BE2C (cell line): ENCODE measurements around the gene CRCP.

Experiments used
- DNase-seq: peaks from one replicate; pipeline ENCODE4 v3.0.0-alpha.2; 2020
- H3K27me3 ChIP-seq: fragments of 250-450 bp; sonication (Bioruptor Pico); 2 replicates; pipeline ENCODE4 v1.5.1; 2020; ENCODE audit warnings: mild to moderate bottlenecking
- H3K36me3 ChIP-seq: fragments of 250-450 bp; sonication (Bioruptor Pico); 2 replicates; pipeline ENCODE4 v1.5.1; 2020; ENCODE audit warnings: mild to moderate bottlenecking
- H3K4me1 ChIP-seq: fragments of 250-450 bp; sonication (Bioruptor Pico); 2 replicates; pipeline ENCODE4 v1.5.1; 2020
- H3K4me3 ChIP-seq: 2 replicates; pipeline ENCODE4 v1.5.1; 2011; ENCODE audit warnings: low read depth, low read length
- H3K9me3 ChIP-seq: fragments of 250-450 bp; sonication (Bioruptor Pico); 2 replicates; pipeline ENCODE4 v1.5.1; 2020
- CTCF ChIP-seq: IDR thresholded peaks from 2 replicates; pipeline ENCODE4 v1.5.1; 2012; ENCODE audit warnings: mild to moderate bottlenecking, low read depth, low read length

The CRCP gene

GRCh38 chr7:66076462-66077329 is 38.0 kb upstream of the CRCP start:
- no peak for TF ChIP-seq CTCF
- no peaks in the 10 kb centered on the region for H3K27me3 ChIP-seq
- H3K9me3 ChIP-seq: no peaks in the 10 kb centered on the region
- H3K4me1 ChIP-seq: peaks cover 4% of the 10 kb centered on the region; the same call in 1 of the 2 replicates
- no peaks in the 10 kb centered on the region for H3K36me3 ChIP-seq
- no peak for DNase-seq
- peak overlapping the region; percentile 96 for H3K4me3 ChIP-seq

DNA sequence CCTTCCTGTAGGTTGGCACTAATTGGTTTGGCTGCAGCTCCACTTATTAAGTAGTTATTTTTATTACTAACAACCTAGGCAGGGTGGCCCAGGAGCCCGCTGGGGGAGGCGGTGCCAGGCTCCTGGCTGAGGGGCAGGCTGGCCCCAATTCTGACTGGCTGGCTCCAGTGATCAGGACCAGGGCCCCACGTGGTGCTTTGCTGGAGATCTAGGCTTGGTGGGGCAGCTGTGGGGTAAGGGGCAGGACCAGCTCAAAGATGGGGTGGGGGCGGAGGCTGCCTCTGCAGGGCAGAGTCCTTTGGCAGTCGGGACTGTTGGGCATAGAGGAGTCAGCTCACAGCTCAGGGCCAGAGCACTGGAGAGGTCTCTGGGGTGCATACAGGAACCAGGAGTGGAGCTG is 36.6 kb upstream of the CRCP start:
- Histone ChIP-seq H3K4me1 (peaks cover 4% of the 10 kb centered on the region; the same call in 1 of the 2 replicates), H3K4me3 (no peak overlapping the region), H3K27me3 (no peaks in the 10 kb centered on the region), H3K36me3 (peaks cover 6% of the 10 kb centered on the region), H3K9me3 (no peaks in the 10 kb centered on the region)
- DNase-seq: no peak
- no peak for TF ChIP-seq CTCF

- Histone ChIP-seq H3K36me3 (peaks cover 6% of the 10 kb centered on the region), H3K9me3 (no peaks in the 10 kb centered on the region), H3K4me3 (no peak overlapping the region), H3K4me1 (peaks cover 4% of the 10 kb centered on the region; the same call in 1 of the 2 replicates), H3K27me3 (no peaks in the 10 kb centered on the region)
- no peak for DNase-seq
- TF ChIP-seq CTCF: no peak
Measured at GRCh38 chr7:66082083-66082482, 32.6 kb upstream of the CRCP start.

DNA sequence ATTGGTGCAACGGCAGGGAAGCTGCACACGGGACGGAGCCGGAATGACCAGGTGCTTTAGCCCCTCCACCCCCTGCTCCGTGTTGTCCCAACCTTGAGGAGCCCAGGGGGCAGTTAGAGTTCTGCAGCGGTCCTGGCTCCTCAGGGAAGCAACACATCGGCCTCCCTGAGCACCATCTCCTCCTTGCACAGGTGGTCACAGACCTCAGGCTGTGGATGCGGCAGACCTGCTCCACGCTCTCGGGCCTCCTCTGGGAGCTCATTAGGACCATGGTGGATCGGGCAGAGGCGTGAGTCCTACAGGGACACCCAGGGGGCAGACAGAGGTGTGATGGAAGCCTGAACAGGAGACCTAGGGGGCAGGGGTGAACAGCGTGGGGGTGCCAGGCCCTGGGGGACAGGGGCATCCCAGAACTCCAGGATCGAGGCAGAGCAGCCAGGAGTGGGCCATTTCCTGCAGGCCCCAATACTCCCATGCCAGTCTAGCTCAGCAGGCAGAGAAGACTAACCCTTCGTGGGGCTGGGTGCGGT is 31.7 kb upstream of the CRCP start:
- Histone ChIP-seq H3K27me3 (no peaks in the 10 kb centered on the region), H3K4me3 (no peak overlapping the region), H3K36me3 (peaks cover 6% of the 10 kb centered on the region), H3K9me3 (no peaks in the 10 kb centered on the region), H3K4me1 (peaks cover 1% of the 10 kb centered on the region; the same call in 1 of the 2 replicates)
- no peak for TF ChIP-seq CTCF
- no peak for DNase-seq

DNA sequence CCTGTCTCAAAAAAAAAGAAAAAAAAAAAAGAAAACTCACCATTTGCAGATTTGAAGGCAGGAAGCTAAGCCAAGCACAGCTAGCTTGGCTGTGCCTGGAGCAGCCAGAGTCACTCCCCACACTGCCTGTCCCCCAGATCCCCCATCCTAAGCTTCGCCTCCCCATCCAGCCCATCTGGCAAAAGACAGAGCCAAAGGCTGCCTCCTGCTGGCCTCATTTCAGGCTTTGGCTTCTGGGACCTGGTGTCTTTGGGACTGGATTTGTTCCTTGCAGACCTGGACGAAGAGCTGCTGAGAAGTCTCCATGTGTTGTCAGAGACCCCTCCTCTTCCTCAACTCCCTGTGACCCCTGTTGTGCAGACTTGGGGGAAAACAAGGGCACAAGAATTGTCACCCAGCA is 31.0 kb upstream of the CRCP start:
- DNase-seq: no peak
- H3K4me1 ChIP-seq: no peaks in the 10 kb centered on the region
- H3K36me3 ChIP-seq: peaks cover 6% of the 10 kb centered on the region
- no peaks in the 10 kb centered on the region for H3K9me3 ChIP-seq
- H3K4me3 ChIP-seq: no peak overlapping the region
- H3K27me3 ChIP-seq: no peaks in the 10 kb centered on the region
- peak; percentile 7; the same call in 1 of the 2 replicates for TF ChIP-seq CTCF
